ENCODE results near the gene PRICKLE1. TPM values are rescaled to one million over a fixed set of nuclear protein-coding genes. Genes with fewer than 3 reads are reported as not detected.

Gene PRICKLE1
- total and polyA plus RNA-seq, 2 of the 13 experiments (the other 11 are each of a cell fraction or from before 2014, with no cell fraction given): not detected

- TF ChIP-seq ZNF646 (CRISPR knock-in tag; IDR thresholded peaks at IDR 0.05) (0 out of 2 replicates have a peak, but pooled peaks have one; percentile 19), RNF2 (conservative IDR thresholded peaks at IDR 0.05; ENCODE audit: low read depth) (peak; percentile 53; the same call in 1 of the 2 replicates), ATF7-NPFF (CRISPR knock-in tag; IDR thresholded peaks at IDR 0.05; ENCODE audit: low read depth) (no peak), FOXC1 (CRISPR knock-in tag; IDR thresholded peaks at IDR 0.05; ENCODE audit: borderline replicate concordance) (no peak), NFIB (CRISPR knock-in tag; IDR thresholded peaks at IDR 0.05; ENCODE audit: borderline replicate concordance) (no peak), TBX2 (CRISPR knock-in tag; IDR thresholded peaks at IDR 0.05; ENCODE audit: borderline replicate concordance) (peak; percentile 37), HCFC1 (IDR thresholded peaks at IDR 0.05; ENCODE audit: low read depth, low read length) (no peak), HNRNPK (IDR thresholded peaks at IDR 0.05; ENCODE audit: low read depth, low read length, poor library complexity, severe bottlenecking) (no peak), UBTF (CRISPR knock-in tag; IDR thresholded peaks at IDR 0.05) (peak; percentile 62; the same call in 1 of the 2 replicates), ASH2L (IDR thresholded peaks at IDR 0.05; ENCODE audit: insufficient read length, low read depth, low read length) (no peak), SAFB2 (CRISPR knock-in tag; IDR thresholded peaks at IDR 0.05; ENCODE audit: borderline replicate concordance, low read depth) (no peak), HES4 (CRISPR knock-in tag; IDR thresholded peaks at IDR 0.05; ENCODE audit: borderline replicate concordance) (no peak), U2AF2 (IDR thresholded peaks at IDR 0.05; ENCODE audit: low read depth, low read length) (no peak), ZNF552 (CRISPR knock-in tag; IDR thresholded peaks at IDR 0.05; ENCODE audit: borderline replicate concordance) (no peak), SALL2 (CRISPR knock-in tag; IDR thresholded peaks at IDR 0.05) (no peak), ZNF615 (CRISPR knock-in tag; IDR thresholded peaks at IDR 0.05; ENCODE audit: borderline replicate concordance) (no peak), ZNF275 (CRISPR knock-in tag; IDR thresholded peaks at IDR 0.05; ENCODE audit: borderline replicate concordance) (no peak)
These were observed 106.6 kb downstream of the PRICKLE1 start (continued) for GRCh38 chr12:42482748-42483520.
